ENCODE results near the gene TACC3. TPM values are rescaled to one million over a fixed set of nuclear protein-coding genes. Genes with fewer than 3 reads are reported as not detected.

The TACC3 gene
- total RNA-seq, 1 experiment from 2014 or later = 106 TPM

DNA sequence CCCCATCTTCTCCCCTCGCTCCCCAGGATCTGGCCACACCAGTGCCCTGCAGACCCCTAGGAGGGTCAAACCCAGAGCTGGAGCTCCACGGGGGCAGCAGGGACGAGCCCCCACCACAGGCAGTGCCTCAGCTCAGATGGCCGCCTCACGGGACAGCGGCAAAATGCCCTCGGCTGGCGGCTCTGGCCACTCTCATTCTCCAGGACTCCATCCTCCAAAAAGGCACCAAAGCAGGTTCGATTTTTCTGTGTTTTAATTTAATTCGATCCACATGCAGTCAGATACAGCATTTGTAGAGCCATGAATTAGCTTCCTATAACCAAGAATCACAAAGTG lies 45.6 kb upstream of the TACC3 start:
- intact Hi-C loops (cut with micrococcal nuclease; ENCODE audit: unreplicated experiment) = no loop called here
- H3K4me1 ChIP-seq (ENCODE audit: control insufficient read depth, insufficient read depth, low read length) = no peaks in the 10 kb centered on the region

DNA sequence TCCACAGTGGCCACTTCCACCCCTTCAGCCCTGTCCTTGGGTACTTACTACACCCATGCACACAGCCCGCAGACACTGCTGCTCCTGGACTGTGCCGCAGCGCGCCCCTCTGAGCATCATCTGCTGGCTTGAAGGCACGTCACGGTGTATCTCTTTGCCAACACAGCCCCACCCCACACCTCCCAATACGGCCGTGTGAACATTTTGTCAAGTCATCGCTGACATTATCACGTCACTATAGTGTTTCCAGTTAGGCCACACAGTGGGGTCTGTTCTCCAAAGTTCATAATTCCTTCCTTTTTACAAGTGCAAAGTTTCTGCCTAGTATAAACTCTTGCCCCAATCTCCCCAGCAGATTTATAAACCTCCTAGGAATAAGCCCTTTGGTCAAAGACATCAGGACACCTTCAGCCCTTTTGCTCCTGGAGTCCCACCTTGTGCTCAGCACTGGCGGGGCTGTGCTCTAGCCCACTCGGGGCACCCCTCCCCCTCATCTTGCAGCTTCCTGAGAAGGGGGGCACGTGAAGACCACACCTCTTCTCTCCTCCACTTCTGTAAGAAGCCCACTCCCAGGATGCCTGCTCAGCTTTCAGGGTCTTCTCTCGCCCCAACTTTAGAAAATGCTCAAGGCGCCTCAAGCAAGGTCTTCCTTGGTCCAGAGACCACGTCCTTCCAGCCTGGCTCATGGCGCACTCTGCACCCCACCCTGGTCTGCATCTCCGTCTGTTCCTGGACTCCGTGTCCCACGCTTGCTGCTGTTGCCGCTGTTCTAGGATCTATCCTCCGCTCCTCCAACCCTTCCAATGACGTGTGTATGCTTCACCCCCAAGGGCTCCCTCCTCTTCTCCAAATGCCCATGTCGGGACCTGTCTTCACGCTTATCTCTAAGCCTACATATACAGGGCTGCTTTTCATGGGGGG lies 44.5 kb upstream of the TACC3 start:
- in situ Hi-C loops (cut with HindIII; ENCODE audit: low pct_unique_long_range_greater_than_20kb, low sequenced_read_pairs) = no loop called here
- Histone ChIP-seq H3K36me3 (ENCODE audit: control insufficient read depth, insufficient read depth, low read length) (no peaks in the 10 kb centered on the region), H3K9me3 (ENCODE audit: control insufficient read depth, insufficient read depth, low read depth, low read length) (no peaks in the 10 kb centered on the region), H3K27ac (ENCODE audit: low read length) (no peak overlapping the region), H3K4me1 (ENCODE audit: control insufficient read depth, insufficient read depth, low read length) (no peaks in the 10 kb centered on the region), H3K27me3 (ENCODE audit: control insufficient read depth, insufficient read depth, low read length) (no peaks in the 10 kb centered on the region), H3K4me3 (ENCODE audit: low read depth in 2 of 2, low read length in 2 of 2) (no peak overlapping the region)
- POLR2A ChIA-PET = no interaction called here
- CTCF ChIA-PET = no interaction called here
- DNase-seq (ENCODE audit: low read depth, low spot score) (no peak), ATAC-seq (no peak)
- BruUV-seq (replicated peaks) = no TSS peak
- intact Hi-C loops (cut with micrococcal nuclease; ENCODE audit: unreplicated experiment) = no loop called here
- TF ChIP-seq TCF7L2 (IDR thresholded peaks at IDR 0.05; ENCODE audit: low read depth, low read length) = no peak
- TF ChIP-seq SIN3A (IDR thresholded peaks at IDR 0.05; ENCODE audit: borderline replicate concordance, insufficient read depth, low read depth, low read length) = no peak
- no peak for TF ChIP-seq POLR2AphosphoS5 (IDR thresholded peaks at IDR 0.05; ENCODE audit: low read depth, low read length)
- TF ChIP-seq REST (IDR thresholded peaks at IDR 0.05; ENCODE audit: insufficient read depth in 1 of 2, low read depth in 2 of 2, low read length in 1 of 2) = no peak
- TF ChIP-seq, protein P1, sequence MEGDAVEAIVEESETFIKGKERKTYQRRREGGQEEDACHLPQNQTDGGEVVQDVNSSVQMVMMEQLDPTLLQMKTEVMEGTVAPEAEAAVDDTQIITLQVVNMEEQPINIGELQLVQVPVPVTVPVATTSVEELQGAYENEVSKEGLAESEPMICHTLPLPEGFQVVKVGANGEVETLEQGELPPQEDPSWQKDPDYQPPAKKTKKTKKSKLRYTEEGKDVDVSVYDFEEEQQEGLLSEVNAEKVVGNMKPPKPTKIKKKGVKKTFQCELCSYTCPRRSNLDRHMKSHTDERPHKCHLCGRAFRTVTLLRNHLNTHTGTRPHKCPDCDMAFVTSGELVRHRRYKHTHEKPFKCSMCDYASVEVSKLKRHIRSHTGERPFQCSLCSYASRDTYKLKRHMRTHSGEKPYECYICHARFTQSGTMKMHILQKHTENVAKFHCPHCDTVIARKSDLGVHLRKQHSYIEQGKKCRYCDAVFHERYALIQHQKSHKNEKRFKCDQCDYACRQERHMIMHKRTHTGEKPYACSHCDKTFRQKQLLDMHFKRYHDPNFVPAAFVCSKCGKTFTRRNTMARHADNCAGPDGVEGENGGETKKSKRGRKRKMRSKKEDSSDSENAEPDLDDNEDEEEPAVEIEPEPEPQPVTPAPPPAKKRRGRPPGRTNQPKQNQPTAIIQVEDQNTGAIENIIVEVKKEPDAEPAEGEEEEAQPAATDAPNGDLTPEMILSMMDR (IDR thresholded peaks at IDR 0.05) = no peak

More for the DNA sequence above, 45.6 kb upstream of the TACC3 start:
- no TSS peak for BruUV-seq (replicated peaks)
- Histone ChIP-seq H3K27ac (ENCODE audit: low read length) (no peak overlapping the region), H3K27me3 (ENCODE audit: control insufficient read depth, insufficient read depth, low read length) (no peaks in the 10 kb centered on the region), H3K4me3 (ENCODE audit: low read depth in 2 of 2, low read length in 2 of 2) (no peak overlapping the region), H3K36me3 (ENCODE audit: control insufficient read depth, insufficient read depth, low read length) (no peaks in the 10 kb centered on the region), H3K9me3 (ENCODE audit: control insufficient read depth, insufficient read depth, low read depth, low read length) (no peaks in the 10 kb centered on the region)
- DNase-seq (ENCODE audit: low read depth, low spot score) (no peak), ATAC-seq (no peak)
- TF ChIP-seq SIN3A (IDR thresholded peaks at IDR 0.05; ENCODE audit: borderline replicate concordance, insufficient read depth, low read depth, low read length) = no peak
- TF ChIP-seq TCF7L2 (IDR thresholded peaks at IDR 0.05; ENCODE audit: low read depth, low read length) = no peak
- TF ChIP-seq, protein P1 (IDR thresholded peaks at IDR 0.05) = no peak
- TF ChIP-seq REST (IDR thresholded peaks at IDR 0.05; ENCODE audit: insufficient read depth in 1 of 2, low read depth in 2 of 2, low read length in 1 of 2) = no peak
- no peak for TF ChIP-seq POLR2AphosphoS5 (IDR thresholded peaks at IDR 0.05; ENCODE audit: low read depth, low read length)
- CTCF ChIA-PET = no interaction called here
- POLR2A ChIA-PET = no interaction called here
- in situ Hi-C loops (cut with HindIII; ENCODE audit: low pct_unique_long_range_greater_than_20kb, low sequenced_read_pairs) = no loop called here

All from Panc1 (cell line).